IPS-NIHi7 (cell line): Measurements from ENCODE around the gene CSTB.
A peak's percentile ranks its signal among the peaks of the same experiment; 100 is the strongest.

Source experiments
- DNase-seq: peaks from one replicate; pipeline ENCODE4 v3.0.0; 2012; ENCODE audit warnings: mixed read lengths; ENCODE audit errors: extremely low spot score

The CSTB gene

GRCh38 chr21:43749651-43750262, 26.4 kb downstream of the CSTB start:
- DNase-seq, result no peak

DNA sequence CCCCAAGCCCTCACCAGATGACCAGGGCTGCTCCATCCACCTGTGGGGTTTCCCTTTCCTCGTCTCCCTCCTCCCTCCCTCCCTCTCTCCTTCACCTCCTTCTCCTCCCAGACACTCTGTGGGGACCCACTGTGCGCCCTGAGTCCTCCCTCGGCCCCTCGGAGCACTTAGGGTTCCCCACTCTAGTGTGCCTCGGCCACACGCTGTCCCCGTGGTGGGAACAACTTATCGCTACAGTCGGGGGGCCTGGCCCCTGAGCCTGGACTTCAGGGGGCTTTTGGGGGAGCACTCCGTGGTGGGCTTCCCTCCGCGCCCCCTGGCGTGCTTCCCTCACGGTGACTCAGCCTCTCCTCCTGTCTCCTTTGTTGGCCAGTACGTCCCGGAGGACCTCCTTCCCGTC, 27.5 kb downstream of the CSTB start:
- DNase-seq, result no peak

DNA sequence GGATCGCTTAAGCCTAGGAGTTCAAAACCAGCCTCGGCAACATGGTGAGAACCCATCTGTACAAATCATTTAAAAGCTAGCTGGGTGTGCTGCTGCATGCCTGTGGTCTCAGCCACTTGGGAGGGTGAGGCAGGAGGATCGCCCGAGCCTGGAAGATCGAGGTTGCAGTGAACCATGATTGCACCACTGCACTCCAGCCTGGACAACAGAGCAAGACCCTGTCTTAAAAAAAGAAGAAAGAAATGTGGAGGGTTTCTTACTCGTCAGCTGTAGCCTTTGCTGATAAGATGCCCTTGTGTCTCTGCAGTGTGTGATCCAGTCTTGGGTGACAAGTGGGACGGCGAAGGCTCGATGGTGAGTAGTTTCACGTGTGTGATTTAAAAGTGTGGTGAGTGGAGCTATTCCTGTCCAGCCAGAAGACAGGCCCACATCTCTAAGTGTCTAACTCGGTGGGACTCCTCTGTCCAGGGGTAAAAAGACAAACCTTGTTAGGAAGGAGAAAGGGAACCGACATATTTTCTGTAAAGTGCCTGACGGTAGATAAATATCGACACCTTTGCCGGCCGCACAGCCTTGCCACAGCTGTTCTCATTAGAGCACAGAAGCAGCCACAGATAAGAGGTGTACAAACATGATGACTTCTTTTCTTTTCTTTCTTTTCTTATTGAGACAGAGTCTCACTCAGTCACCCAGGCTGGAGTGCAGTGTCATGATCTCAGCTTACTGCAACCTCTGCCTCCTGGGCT, 30.2 kb downstream of the CSTB start:
- DNase-seq, result no peak

- DNase-seq, result no peak
Observed at GRCh38 chr21:43744725-43745124, 31.4 kb downstream of the CSTB start.

DNA sequence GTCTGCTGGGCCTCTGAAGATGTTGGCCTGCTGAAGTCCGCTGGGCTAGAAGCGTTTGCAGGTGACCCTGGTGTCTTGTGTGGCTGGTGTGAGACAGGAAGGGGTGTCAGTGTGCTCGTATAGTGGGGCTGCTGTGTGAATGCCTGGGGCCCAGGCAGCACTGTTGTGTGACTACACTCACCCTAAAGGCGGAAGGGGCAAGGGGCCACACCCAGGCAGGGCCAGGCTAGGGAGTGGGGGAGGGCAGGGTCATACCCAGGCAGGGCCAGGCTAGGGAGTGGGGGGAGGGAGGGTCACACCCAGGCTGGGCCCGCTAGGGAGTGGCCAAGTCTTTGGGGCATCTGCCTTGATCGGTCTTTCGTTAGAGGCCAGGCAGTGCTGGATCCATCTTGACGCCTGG, 32.2 kb downstream of the CSTB start:
- no peak for DNase-seq

DNA sequence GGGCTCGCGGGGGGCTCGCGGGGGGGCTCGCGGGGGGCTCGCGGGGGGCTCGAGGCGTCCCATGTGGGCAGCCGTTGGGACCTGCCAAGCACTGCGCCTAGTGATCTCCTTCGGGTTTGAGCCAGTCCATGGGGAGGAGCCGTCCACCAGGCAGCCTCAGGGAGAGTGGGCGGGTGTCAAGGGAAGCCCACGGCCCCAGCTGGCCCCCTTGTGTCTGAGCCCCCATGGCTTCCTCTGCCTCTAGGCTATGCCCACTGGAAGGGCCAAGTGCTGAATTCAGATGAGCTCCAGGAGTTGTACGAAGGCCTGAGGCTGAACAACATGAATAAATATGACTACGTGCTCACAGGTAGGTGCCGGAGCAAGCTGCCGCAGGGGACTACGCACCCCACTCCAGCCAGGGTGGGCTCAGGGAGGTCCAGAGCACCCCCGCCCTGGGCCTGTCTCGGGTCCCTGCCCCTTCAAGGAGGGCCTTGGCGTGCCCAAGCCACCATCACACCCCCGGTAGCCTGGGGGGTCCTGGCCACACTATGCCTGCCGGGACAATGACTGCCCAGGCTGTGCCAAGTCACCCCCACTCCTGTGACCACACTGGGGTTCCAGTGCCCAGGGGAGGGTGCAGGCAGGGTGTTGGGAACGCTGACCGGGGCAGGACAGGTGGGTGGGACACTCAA, 34.5 kb downstream of the CSTB start:
- DNase-seq, result peak; percentile 59

- DNase-seq, result peak; percentile 79
Observed at GRCh38 chr21:43740497-43741156, 35.5 kb downstream of the CSTB start.

DNA sequence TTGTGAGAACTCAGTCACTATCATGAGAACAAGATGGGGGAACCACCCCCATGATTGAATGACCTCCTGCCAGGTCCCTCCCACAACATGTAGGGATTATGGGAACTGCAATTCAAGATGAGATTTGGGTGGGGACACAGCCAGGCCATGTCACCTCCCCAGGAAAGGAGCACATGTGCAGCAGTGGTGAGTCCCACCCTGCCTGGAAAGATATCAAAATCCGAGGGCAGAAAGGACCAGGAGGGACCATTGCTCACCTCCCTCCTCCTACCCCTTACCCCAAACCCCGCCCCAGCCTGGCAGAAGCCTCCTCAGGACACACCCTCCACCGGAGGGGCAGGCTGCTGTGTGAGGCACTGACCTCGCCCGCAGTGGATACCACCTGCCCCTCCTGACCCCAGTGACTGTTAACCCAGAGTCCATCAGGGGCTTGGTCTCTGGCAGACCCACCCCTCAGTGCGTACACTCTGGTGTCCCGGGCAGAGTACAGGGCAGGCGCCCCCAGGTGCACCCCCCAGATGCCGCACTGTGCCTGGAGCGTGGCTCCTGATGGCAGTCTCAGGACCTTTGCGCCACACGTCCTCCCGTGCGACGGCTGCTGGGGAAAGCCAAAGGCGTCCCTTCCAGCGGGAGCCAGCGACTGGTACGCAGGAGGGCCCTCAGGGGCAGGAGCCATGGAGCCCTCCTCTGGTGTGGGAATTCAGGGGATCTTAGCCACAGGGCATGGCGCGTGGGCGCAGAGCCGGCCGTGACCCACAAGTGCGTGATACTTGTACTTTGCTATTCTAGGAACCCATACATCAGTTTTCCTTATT, 36.3 kb downstream of the CSTB start:
- DNase-seq, result peak; percentile 51

DNA sequence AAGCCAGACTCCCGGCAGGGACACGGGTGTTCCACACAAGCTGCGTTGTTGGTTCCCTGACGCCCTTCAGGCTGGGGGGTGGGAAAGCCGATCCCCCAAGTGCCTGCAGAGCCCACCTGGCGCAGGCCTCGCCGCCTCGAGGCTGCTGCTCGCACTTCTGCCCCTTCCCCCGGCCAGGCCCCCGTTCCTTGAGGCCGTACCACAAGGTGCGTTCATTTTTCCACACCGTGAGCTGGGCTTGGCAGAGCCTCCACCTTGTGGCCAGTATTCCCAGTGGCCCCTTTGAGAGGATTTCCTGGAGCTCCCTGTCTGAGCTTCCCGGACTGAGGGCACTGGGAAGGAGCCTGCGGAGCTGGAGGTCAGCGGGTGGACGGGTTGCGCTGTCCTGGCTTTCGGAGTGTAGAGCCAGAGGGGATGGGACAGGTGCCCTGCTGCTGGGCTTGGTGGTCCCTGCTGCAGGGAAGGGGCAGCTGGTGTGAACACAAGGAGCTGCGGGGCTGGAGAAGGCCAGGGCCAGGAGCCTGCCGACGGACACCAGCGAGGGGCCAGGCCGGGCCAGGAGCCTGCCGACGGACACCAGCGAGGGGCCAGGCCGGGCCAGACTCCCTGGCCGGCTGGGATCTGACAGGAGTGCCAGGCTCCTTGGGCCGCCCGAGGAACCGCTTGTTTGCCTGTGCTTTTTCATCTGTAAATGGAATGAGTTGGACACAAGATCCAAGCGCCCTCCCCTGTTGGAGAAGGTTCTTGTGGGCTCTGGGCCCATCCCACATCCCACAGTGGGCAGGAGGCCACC, 38.8 kb downstream of the CSTB start:
- no peak for DNase-seq

- no peak for DNase-seq
Observed at GRCh38 chr21:43736224-43736883, 39.8 kb downstream of the CSTB start.

DNA sequence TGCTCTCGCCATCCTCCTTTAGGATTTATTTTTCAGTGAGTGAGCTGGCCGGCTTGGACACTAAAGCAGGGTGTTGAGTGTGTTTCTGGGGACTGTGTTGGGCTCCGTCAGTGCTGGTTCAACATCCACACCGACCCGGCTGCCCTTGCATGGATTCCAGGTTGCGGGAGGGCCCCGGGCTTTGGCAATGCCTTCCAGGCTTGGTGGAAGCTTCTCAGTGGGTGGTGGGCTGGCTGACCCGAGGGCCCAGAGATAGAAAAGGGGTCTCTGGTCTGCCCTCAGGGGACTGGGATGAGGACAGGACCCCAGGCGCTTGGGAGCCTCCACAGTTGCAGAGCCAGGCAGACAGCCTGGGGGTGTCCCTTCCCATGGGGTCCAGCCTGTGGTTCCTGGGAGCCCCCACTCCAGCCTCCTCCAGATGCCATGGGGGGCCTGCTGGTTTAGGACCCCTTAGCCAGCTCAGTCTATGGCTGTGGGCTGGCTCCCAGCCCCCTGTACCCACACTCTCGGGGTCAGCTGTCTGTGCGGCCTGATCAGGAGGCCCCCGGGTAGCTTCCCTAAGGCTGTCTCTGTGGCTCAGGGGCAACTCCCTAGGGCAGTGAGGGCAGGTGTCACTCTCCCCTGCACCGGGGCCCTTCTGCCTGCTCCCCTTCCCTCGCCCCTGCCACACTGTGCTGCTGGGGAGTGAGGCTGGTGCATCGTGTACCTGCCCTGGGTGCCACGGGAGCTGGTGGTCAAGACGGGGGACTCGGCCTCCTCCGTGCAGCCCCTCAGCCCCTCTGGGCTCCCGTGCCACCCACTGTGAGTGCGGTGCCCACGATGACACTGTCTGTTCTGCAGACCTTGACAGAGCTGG, 40.6 kb downstream of the CSTB start:
- no peak for DNase-seq

DNA sequence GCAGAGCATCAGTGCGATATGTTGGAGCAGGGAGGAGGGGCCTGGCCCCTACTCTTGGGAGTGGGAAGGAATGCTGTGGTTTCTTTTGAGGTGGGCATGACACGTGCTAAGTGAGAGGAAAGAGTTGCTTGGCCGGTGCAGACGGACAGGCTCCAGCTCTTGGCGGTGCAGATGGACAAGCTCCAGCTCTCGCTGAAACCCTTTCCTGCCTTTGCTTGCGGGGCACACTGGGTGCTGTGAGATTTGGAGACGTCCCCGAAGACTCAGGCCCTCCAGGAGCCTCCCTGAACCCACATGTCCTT, 41.2 kb downstream of the CSTB start:
- DNase-seq, result no peak

DNA sequence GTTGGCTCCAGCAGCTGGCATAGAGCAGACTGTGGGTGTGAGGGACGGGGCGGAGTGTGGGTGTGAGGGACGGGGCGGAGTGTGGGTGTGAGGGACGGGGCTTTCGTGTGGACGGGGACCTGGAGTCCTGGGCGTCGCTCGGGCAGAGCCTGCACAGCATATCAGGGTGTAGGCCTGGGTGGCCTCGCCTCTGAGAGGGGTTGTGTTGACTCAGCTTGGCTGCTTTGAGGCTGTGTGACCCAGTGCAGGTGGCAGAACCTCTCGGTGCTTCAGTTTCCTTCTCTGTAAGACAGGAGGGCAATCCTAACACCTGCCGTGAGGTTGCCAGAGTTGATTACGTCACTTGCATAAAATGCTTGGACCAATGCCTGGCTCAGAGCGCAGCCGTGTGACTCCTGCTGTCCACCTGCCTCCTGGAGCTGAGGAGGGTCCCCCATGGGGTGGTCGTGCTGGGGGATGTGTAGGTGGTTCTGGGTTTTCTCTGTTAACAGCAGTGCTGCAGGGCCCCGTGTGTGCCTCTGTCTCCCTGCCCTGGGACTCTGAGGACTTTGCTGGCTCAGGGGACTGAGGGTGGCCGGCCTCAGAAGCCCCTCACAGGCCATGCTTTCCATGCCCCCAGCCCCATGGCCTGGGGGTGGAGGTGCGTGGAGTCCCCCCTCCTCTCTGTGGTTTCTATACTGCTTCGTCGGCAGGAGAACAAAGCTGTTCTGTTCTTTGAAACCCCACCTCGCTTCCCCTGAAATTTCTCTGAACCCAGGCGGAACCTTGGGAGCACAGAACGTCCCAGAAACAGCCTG, 41.8 kb downstream of the CSTB start:
- DNase-seq, result no peak

GRCh38 chr21:43733529-43734071, 42.5 kb downstream of the CSTB start:
- no peak for DNase-seq

- DNase-seq, result no peak
Observed at GRCh38 chr21:43733060-43733459, 43.0 kb downstream of the CSTB start.

DNA sequence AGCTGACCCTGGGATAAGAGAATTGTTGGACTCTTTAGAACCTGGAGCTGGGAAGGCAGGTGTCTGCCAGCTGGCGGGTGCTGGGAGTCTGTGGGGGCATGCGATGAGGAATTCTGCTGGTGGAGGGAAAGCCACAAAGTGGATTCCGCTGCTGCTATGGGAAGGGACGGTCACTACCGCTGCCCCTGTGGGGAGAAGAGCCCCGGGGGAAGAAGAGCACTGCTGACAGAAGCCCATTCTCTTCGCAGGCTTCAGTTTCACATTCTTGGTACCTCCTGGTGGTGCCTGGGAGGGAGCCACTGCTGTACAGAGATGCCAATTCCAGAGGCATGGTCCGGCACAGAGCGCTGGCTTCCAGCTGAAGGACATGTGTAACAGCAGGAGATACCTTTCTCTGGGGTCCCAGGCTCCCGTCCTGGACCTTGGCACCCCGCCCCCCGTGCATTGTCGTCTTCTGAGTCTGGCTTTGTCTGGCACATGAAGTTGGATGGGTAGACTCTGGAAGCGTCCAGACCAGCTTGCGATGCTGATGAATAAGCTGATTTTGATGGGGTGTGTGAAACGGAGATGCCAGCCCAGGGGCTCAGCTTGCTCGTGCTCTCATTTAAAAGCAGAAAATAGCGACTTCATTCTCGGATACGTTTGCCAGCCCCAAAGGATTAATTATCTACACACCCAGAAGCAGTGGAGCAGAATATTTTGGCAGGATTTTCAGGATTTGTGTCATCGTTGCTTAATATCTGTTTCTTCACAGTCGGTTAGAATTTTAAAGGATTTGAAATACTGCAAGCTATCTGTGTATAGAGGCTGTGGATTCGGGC, 44.0 kb downstream of the CSTB start:
- DNase-seq, result no peak

- no peak for DNase-seq
Observed at GRCh38 chr21:43731476-43731875, 44.6 kb downstream of the CSTB start.
